H1 (cell line): ENCODE results near the gene ISY1. TPM values are rescaled to one million over a fixed set of nuclear protein-coding genes. Genes with fewer than 3 reads are reported as not detected.
A peak's percentile ranks its signal among the peaks of the same experiment; 100 is the strongest.
"Not testable (repeated sequence)": the region's sequence is repeated elsewhere in the genome, so short reads cannot be mapped to it uniquely, and the experiment has no call there.

Experiments
- CTCF ChIA-PET: fragments of 300-600 bp; sonication (Branson Sonifier 250); formaldehyde crosslinking; loops from one replicate; lab custom pipeline; 2021; ENCODE audit not compliant: partially characterized antibody; lab: Charles Lee
- POLR2A ChIA-PET: fragments of 300-600 bp; sonication (Branson Sonifier 250); formaldehyde crosslinking; loops from one replicate; lab custom pipeline; 2021; ENCODE audit warnings: inconsistent platforms; ENCODE audit not compliant: partially characterized antibody; lab: Charles Lee
- DNase-seq, 2 experiments: peaks; one replicate each; pipeline versions ENCODE4 v3.0.0 to v3.0.0-alpha.2; 2010 to 2022; ENCODE audit warnings: low spot score in 2 of 2, low read depth in 1 of 2, mixed read lengths in 1 of 2
- FAIRE-seq: peaks from 2 replicates; lab custom pipeline; 2011; peaks lifted over from hg19 to GRCh38; lab: Jason Lieb, UNC
- H2AFZ ChIP-seq: 2 replicates; pipeline ENCODE4 v1.8.1; 2012; ENCODE audit warnings: low read length, inconsistent platforms
- H2AK5ac ChIP-seq: 2 replicates; pipeline ENCODE4 v1.6.1; 2013; ENCODE audit warnings: low read depth, low read length
- H2BK120ac ChIP-seq: replicated peaks from 2 replicates; pipeline ENCODE3; 2013; ENCODE audit warnings: low read depth, low read length, inconsistent platforms
- H2BK12ac ChIP-seq: 2 replicates; pipeline ENCODE4 v1.6.1; 2013; ENCODE audit warnings: low read depth, low read length
- H2BK15ac ChIP-seq: 2 replicates; pipeline ENCODE4 v1.6.1; 2013; ENCODE audit warnings: low read length
- H2BK20ac ChIP-seq: 2 replicates; pipeline ENCODE4 v1.6.1; 2013; ENCODE audit warnings: low read length
- H2BK5ac ChIP-seq: 2 replicates; pipeline ENCODE4 v1.6.1; 2013; ENCODE audit warnings: low read depth, low read length
- H3K14ac ChIP-seq: 2 replicates; pipeline ENCODE4 v1.6.1; 2013; ENCODE audit warnings: inconsistent platforms; ENCODE audit not compliant: insufficient read length
- H3K18ac ChIP-seq: 2 replicates; pipeline ENCODE4 v1.6.1; 2013; ENCODE audit warnings: low read length; ENCODE audit errors: extremely low read depth
- H3K23ac ChIP-seq: 2 replicates; pipeline ENCODE4 v1.6.1; 2013; ENCODE audit warnings: inconsistent platforms; ENCODE audit not compliant: insufficient read length
- H3K23me2 ChIP-seq: 2 replicates; pipeline ENCODE4 v1.6.1; 2013; ENCODE audit warnings: low read depth, low read length
- H3K27ac ChIP-seq: 2 replicates; pipeline ENCODE4 v1.6.1; 2011; ENCODE audit warnings: low read depth, low read length, inconsistent platforms
- H3K27me3 ChIP-seq, 4 experiments: replicated peaks in 1 of 4; 1 replicate in 1 of 4; 2 replicates in 3 of 4; pipeline versions ENCODE4 v1.6.1 to v1.8.1; 2011 to 2013; ENCODE audit warnings: low read length in 3 of 4, mild to moderate bottlenecking in 3 of 4, inconsistent platforms in 2 of 4, mixed read lengths in 2 of 4, moderate library complexity in 1 of 4; ENCODE audit not compliant: control insufficient read depth in 3 of 4, insufficient read depth in 3 of 4; ENCODE audit errors: extremely low read depth in 1 of 4
- H3K36me3 ChIP-seq, 4 experiments: 2 replicates each; pipeline versions ENCODE4 v1.6.1 to v1.8.1; 2011 to 2013; ENCODE audit warnings: mild to moderate bottlenecking in 4 of 4, low read length in 3 of 4, moderate library complexity in 2 of 4, control low read depth in 1 of 4, inconsistent platforms in 1 of 4; ENCODE audit not compliant: insufficient read depth in 4 of 4, control insufficient read depth in 2 of 4
- H3K4ac ChIP-seq: replicated peaks from 2 replicates; pipeline ENCODE3; 2013; ENCODE audit warnings: low read length, low read depth, mixed read lengths, inconsistent platforms; ENCODE audit not compliant: insufficient read length
- H3K4me1 ChIP-seq, 4 experiments: replicated peaks in 1 of 4; 1 replicate in 1 of 4; 2 replicates in 3 of 4; pipeline versions ENCODE4 v1.6.1 to v1.8.1; 2011 to 2013; ENCODE audit warnings: low read length in 3 of 4, inconsistent platforms in 2 of 4, mixed read lengths in 1 of 4; ENCODE audit not compliant: insufficient read depth in 4 of 4, control insufficient read depth in 3 of 4
- H3K4me2 ChIP-seq, 2 experiments: 2 replicates each; pipeline versions ENCODE4 v1.6.1 to v1.8.1; 2011 to 2013; ENCODE audit warnings: low read depth in 2 of 2, low read length in 2 of 2, control low read depth in 1 of 2, inconsistent platforms in 1 of 2, mild to moderate bottlenecking in 1 of 2; ENCODE audit not compliant: insufficient read depth in 1 of 2
- H3K4me3 ChIP-seq, 4 experiments: fragments of 200-600, 300-600 bp in 1 of 4; sonication (generic), shearing (Covaris generic), sonication (Bioruptor Twin) in 1 of 4; 2 replicates each; pipeline versions ENCODE4 v1.5.1 to v1.8.1; 2011 to 2016; ENCODE audit warnings: low read length in 4 of 4, low read depth in 3 of 4, control low read depth in 2 of 4, inconsistent platforms in 2 of 4, mild to moderate bottlenecking in 2 of 4, mixed read lengths in 1 of 4, moderate library complexity in 1 of 4; ENCODE audit not compliant: insufficient read depth in 2 of 4; ENCODE audit errors: extremely low read depth in 1 of 4
- H3K56ac ChIP-seq: replicated peaks from 2 replicates; pipeline ENCODE3; 2013; ENCODE audit warnings: low read depth, mild to moderate bottlenecking, mixed read lengths, low read length, inconsistent platforms; ENCODE audit not compliant: insufficient read length
- H3K79me1 ChIP-seq: 2 replicates; pipeline ENCODE4 v1.6.1; 2013; ENCODE audit warnings: low read depth, low read length, control low read depth
- H3K79me2 ChIP-seq, 2 experiments: 2 replicates each; pipeline versions ENCODE4 v1.6.1 to v1.8.1; 2012 to 2013; ENCODE audit warnings: low read length in 2 of 2, mild to moderate bottlenecking in 2 of 2, inconsistent platforms in 1 of 2; ENCODE audit not compliant: insufficient read depth in 2 of 2, control insufficient read depth in 1 of 2
- H3K9ac ChIP-seq, 4 experiments: replicated peaks in 1 of 4; 1 replicate in 1 of 4; 2 replicates in 3 of 4; pipeline versions ENCODE4 v1.6.1 to v1.8.1; 2011 to 2013; ENCODE audit warnings: low read depth in 3 of 4, low read length in 3 of 4, control low read depth in 2 of 4, mild to moderate bottlenecking in 2 of 4, moderate library complexity in 2 of 4, inconsistent platforms in 1 of 4; ENCODE audit errors: extremely low read depth in 1 of 4
- H3K9me3 ChIP-seq, 2 experiments: 2 replicates each; pipeline versions ENCODE4 v1.6.1 to v1.8.1; 2012 to 2013; ENCODE audit warnings: mild to moderate bottlenecking in 2 of 2, moderate library complexity in 2 of 2, control low read depth in 1 of 2, inconsistent platforms in 1 of 2, low read depth in 1 of 2, low read length in 1 of 2, mixed read lengths in 1 of 2; ENCODE audit not compliant: insufficient read depth in 2 of 2
- H4K20me1 ChIP-seq, 2 experiments: replicated peaks in 1 of 2; 2 replicates each; pipeline versions ENCODE3 to v1.8.1; 2011 to 2013; ENCODE audit warnings: inconsistent platforms in 2 of 2, low read length in 2 of 2, mild to moderate bottlenecking in 1 of 2; ENCODE audit not compliant: insufficient read depth in 2 of 2, control insufficient read depth in 1 of 2
- H4K5ac ChIP-seq: 2 replicates; pipeline ENCODE4 v1.6.1; 2013; ENCODE audit warnings: low read length, low read depth, mixed read lengths, inconsistent platforms; ENCODE audit not compliant: insufficient read length
- H4K8ac ChIP-seq: 2 replicates; pipeline ENCODE4 v1.8.0; 2013; ENCODE audit warnings: mild to moderate bottlenecking, moderate library complexity, low read length, inconsistent platforms; ENCODE audit not compliant: insufficient read depth; ENCODE audit errors: extremely low read depth
- H4K91ac ChIP-seq: replicated peaks from 2 replicates; pipeline ENCODE3; 2013; ENCODE audit warnings: low read length, mixed read lengths, inconsistent platforms; ENCODE audit not compliant: insufficient read length
- FOSL1 ChIP-seq: IDR thresholded peaks from 2 replicates; pipeline ENCODE4 v1.6.1; 2011; ENCODE audit warnings: mild to moderate bottlenecking, low read depth, low read length, moderate library complexity; ENCODE audit not compliant: insufficient read depth
- KDM1A ChIP-seq: fragments of 200-600, 300-600 bp; sonication (generic); IDR thresholded peaks from 2 replicates; pipeline ENCODE4 v1.7.1; 2016; ENCODE audit warnings: mild to moderate bottlenecking, low read length, borderline replicate concordance
- RAD21 ChIP-seq, 2 experiments: IDR thresholded peaks in 1 of 2; conservative IDR thresholded peaks in 1 of 2; 2 replicates each; pipeline ENCODE4 v1.6.1; 2011; ENCODE audit warnings: low read depth in 2 of 2, low read length in 2 of 2, improper control_type of control experiment in 1 of 2, inconsistent platforms in 1 of 2, mild to moderate bottlenecking in 1 of 2, moderate library complexity in 1 of 2
- SAP30 ChIP-seq: fragments of 300-600 bp; sonication (generic); IDR thresholded peaks from 2 replicates; pipeline ENCODE4 v1.7.1; 2012; ENCODE audit warnings: low read length, moderate library complexity, mild to moderate bottlenecking, inconsistent platforms; ENCODE audit not compliant: insufficient read depth, insufficient replicate concordance
- SP1 ChIP-seq: IDR thresholded peaks from 2 replicates; pipeline ENCODE4 v1.6.1; 2011; ENCODE audit warnings: low read depth, low read length
- TCF12 ChIP-seq: IDR thresholded peaks from 2 replicates; pipeline ENCODE4 v1.6.1; 2011; ENCODE audit warnings: low read depth, mild to moderate bottlenecking, low read length
- WGBS, 2 experiments: shearing (Covaris generic) in 1 of 2; methylation state at CpG; one replicate each; pipeline versions ENCODE4 v1.1.6 to v1.1.7; 2013 to 2015; ENCODE audit warnings: low lambda C conversion rate in 2 of 2, mixed read lengths in 2 of 2, inconsistent platforms in 1 of 2, low coverage in 1 of 2, missing lambda C conversion rate in 1 of 2; ENCODE audit not compliant: insufficient replicate concordance in 2 of 2, insufficient coverage in 1 of 2, insufficient read length in 1 of 2; ENCODE audit errors: extremely low coverage in 1 of 2, missing lambda C conversion rate in 1 of 2; 5-methylcytosine and 5-hydroxymethylcytosine counted together
- polyA plus RNA-seq, 7 experiments: library from polyadenylated mRNA; depleted of rRNA in 3 of 7; stranded (reverse) in 5 of 7; unstranded in 2 of 7; fragments of >200 nt in 5 of 7; fragments of 200-250 nt in 2 of 7; gene quantifications; 1 replicate in 5 of 7; 2 replicates in 1 of 7; 4 replicates in 1 of 7; pipeline versions ENCODE4 v1.2.1 to v1.2.3, GENCODE V29; 2011 to 2013; ENCODE audit warnings: missing spikeins in 2 of 7, mixed read lengths in 2 of 7
- total RNA-seq: library from RNA; stranded (reverse); fragmentation: NEBNext Ultra II Directional; extraction: Animal tissue kit (Norgen Biotek cat#: 25700); gene quantifications from 2 replicates; pipeline ENCODE4 v1.2.1, GENCODE V29; 2021

ISY1 gene
- total and polyA plus RNA-seq, 2 of the 8 experiments (the other 6 are each of a cell fraction or from before 2014, with no cell fraction given): 16.6 to 38.7 TPM

- TF ChIP-seq SP1 (no peak), SAP30 (no peak), FOSL1 (no peak), KDM1A (no peak), RAD21 (IDR thresholded peaks at IDR 0.05 in 1 of 2, conservative IDR thresholded peaks at IDR 0.05 in 1 of 2; ENCODE audit: low read depth in 2 of 2, low read length in 2 of 2) (no peak), TCF12 (no peak)
- TF ChIP-seq, all 59 proteins: peak for 0
These were observed 48.4 kb downstream of the ISY1 start (continued) for GRCh38 chr3:129112308-129113052.

- not testable (repeated sequence) for H3K4ac ChIP-seq, H3K36me3 ChIP-seq, H4K5ac ChIP-seq, H3K27ac ChIP-seq, H3K56ac ChIP-seq, H3K23me2 ChIP-seq, H3K27me3 ChIP-seq, H2BK120ac ChIP-seq, H2BK20ac ChIP-seq, H2BK12ac ChIP-seq, H2BK5ac ChIP-seq, H3K23ac ChIP-seq, H3K9me3 ChIP-seq, FAIRE-seq, H2BK15ac ChIP-seq, H4K20me1 ChIP-seq, H3K9ac ChIP-seq, H2AFZ ChIP-seq, H3K4me2 ChIP-seq, H3K79me1 ChIP-seq, H4K91ac ChIP-seq, H3K18ac ChIP-seq, H3K4me1 ChIP-seq, H3K4me3 ChIP-seq, H2AK5ac ChIP-seq, DNase-seq, H3K14ac ChIP-seq
- peak overlapping the region; percentile 12; the same call in 1 of the 2 replicates for H4K8ac ChIP-seq
- POLR2A ChIA-PET: interaction anchor here (1.2 to 1.5 kb wide), 3 partner anchors 9 to 11 kb away, joined by 3 to 4 read pairs (median 4); partner anchors contain the start of gene RAB43
- CTCF ChIA-PET: interaction anchor here (0.7 kb wide), 1 partner anchor 466 kb away, joined by 3 read pairs; no protein-coding TSS in a partner anchor
- 92% methylated on average over 10 of the region's 10 CpGs; no CpG with 5 or more reads in 1 of the 2 experiments for WGBS, 2 experiments
- peaks cover 0 to 27% of the 10 kb centered on the region in 2 experiments; a peak in 2 of 4 replicates for H3K79me2 ChIP-seq
These were observed 49.6 kb downstream of the ISY1 start for GRCh38 chr3:129111076-129111780.
